ENCODE measurements around the gene SLC6A8. TPM values are rescaled to one million over a fixed set of nuclear protein-coding genes. Genes with fewer than 3 reads are reported as not detected.
A peak's percentile ranks its signal among the peaks of the same experiment; 100 is the strongest.

Gene SLC6A8
- total RNA-seq, 2 experiments from 2014 or later: 0.42 to 0.71 TPM

DNA sequence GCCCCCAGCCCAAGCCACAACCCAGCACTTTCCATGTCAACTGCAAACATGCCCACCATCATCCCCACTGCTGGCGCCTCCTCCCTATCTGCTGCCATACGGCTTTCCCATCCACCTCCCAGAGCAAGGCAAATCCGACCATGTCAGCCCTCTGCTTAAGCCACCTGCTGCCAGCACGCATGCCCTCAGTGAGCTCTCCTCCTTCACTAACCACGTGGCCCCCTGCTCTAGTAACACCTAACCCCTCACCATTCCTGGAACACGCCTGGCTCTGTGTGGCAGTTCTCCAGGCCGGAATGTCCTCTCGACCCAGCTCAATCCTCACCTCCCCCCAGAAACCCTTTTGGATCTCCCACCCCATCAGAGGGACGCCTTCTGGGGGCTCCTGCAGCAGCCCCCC lies 19.1 kb downstream of the SLC6A8 start:
- no peak overlapping the region for H3K4me3 Mint-ChIP-seq
- no peaks in the 10 kb centered on the region for H3K9me3 Mint-ChIP-seq
- POLR2A ChIA-PET: no interaction called here
- CTCF ChIA-PET: no interaction called here
- no peak for DNase-seq
- intact Hi-C loops (cut with DNase I, micrococcal nuclease): no loop called here
- Histone ChIP-seq H3K9me3 (ENCODE audit: control insufficient read depth in 1 of 2, insufficient read depth in 1 of 2, low read length in 2 of 2) (no peaks in the 10 kb centered on the region), H3K4me3 (ENCODE audit: low read length) (no peak overlapping the region), H3K4me1 (ENCODE audit: insufficient read depth, low read length) (peaks cover 5% of the 10 kb centered on the region), H3K27me3 (ENCODE audit: control insufficient read depth in 1 of 2, insufficient read depth in 2 of 2, low read length in 2 of 2) (no peaks in the 10 kb centered on the region), H3K27ac (ENCODE audit: low read depth in 1 of 2, low read length in 2 of 2) (no peak overlapping the region), H3K36me3 (ENCODE audit: insufficient read depth, low read length) (peaks cover 47% of the 10 kb centered on the region)
- H3K4me1 Mint-ChIP-seq (ENCODE audit: low read depth): peaks cover 13% of the 10 kb centered on the region
- H3K36me3 Mint-ChIP-seq (ENCODE audit: low read depth): peaks cover 25% of the 10 kb centered on the region
- TF ChIP-seq, protein P1, sequence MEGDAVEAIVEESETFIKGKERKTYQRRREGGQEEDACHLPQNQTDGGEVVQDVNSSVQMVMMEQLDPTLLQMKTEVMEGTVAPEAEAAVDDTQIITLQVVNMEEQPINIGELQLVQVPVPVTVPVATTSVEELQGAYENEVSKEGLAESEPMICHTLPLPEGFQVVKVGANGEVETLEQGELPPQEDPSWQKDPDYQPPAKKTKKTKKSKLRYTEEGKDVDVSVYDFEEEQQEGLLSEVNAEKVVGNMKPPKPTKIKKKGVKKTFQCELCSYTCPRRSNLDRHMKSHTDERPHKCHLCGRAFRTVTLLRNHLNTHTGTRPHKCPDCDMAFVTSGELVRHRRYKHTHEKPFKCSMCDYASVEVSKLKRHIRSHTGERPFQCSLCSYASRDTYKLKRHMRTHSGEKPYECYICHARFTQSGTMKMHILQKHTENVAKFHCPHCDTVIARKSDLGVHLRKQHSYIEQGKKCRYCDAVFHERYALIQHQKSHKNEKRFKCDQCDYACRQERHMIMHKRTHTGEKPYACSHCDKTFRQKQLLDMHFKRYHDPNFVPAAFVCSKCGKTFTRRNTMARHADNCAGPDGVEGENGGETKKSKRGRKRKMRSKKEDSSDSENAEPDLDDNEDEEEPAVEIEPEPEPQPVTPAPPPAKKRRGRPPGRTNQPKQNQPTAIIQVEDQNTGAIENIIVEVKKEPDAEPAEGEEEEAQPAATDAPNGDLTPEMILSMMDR (IDR thresholded peaks at IDR 0.05): no peak
- no peaks in the 10 kb centered on the region for H3K27me3 Mint-ChIP-seq
- peak overlapping the region; percentile 14 for H3K27ac Mint-ChIP-seq
- no peak for ATAC-seq (ENCODE audit: poor library complexity)

DNA sequence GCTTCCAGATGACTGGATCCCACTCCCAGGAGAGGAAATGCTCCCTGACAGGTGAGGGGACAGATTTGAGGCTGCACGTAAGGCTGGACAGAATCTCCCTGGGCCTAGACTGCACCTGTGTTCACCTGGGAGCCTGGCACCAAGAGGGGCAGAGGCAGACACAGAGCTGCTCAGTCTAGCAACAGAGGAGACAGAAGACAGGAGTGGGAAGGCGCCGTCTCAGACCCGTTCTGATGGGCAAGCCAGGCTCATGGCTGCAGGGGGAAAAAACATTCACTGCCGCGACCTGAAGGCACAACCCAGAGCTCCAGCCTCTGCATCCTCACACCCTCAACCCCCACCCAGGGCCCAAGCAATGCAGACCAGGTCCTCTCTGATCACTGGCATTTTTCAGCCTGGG lies 19.7 kb downstream of the SLC6A8 start:
- no peaks in the 10 kb centered on the region for H3K27me3 Mint-ChIP-seq
- TF ChIP-seq, protein P1 (IDR thresholded peaks at IDR 0.05): no peak
- H3K4me3 ChIP-seq (ENCODE audit: low read length): no peak overlapping the region
- H3K27ac ChIP-seq (ENCODE audit: low read depth in 1 of 2, low read length in 2 of 2): no peak overlapping the region
- DNase-seq: no peak
- peaks cover 5% of the 10 kb centered on the region for H3K4me1 ChIP-seq (ENCODE audit: insufficient read depth, low read length)
- POLR2A ChIA-PET: no interaction called here
- H3K36me3 ChIP-seq (ENCODE audit: insufficient read depth, low read length): peaks cover 43% of the 10 kb centered on the region
- CTCF ChIA-PET: no interaction called here
- H3K27me3 ChIP-seq (ENCODE audit: control insufficient read depth in 1 of 2, insufficient read depth in 2 of 2, low read length in 2 of 2): no peaks in the 10 kb centered on the region
- ATAC-seq (ENCODE audit: poor library complexity): no peak
- H3K4me3 Mint-ChIP-seq: no peak overlapping the region
- H3K9me3 Mint-ChIP-seq: no peaks in the 10 kb centered on the region
- H3K4me1 Mint-ChIP-seq (ENCODE audit: low read depth): peaks cover 13% of the 10 kb centered on the region
- no peak overlapping the region for H3K27ac Mint-ChIP-seq
- H3K36me3 Mint-ChIP-seq (ENCODE audit: low read depth): peaks cover 25% of the 10 kb centered on the region
- H3K9me3 ChIP-seq (ENCODE audit: control insufficient read depth in 1 of 2, insufficient read depth in 1 of 2, low read length in 2 of 2): no peaks in the 10 kb centered on the region
- intact Hi-C loops (cut with DNase I, micrococcal nuclease): no loop called here

DNA sequence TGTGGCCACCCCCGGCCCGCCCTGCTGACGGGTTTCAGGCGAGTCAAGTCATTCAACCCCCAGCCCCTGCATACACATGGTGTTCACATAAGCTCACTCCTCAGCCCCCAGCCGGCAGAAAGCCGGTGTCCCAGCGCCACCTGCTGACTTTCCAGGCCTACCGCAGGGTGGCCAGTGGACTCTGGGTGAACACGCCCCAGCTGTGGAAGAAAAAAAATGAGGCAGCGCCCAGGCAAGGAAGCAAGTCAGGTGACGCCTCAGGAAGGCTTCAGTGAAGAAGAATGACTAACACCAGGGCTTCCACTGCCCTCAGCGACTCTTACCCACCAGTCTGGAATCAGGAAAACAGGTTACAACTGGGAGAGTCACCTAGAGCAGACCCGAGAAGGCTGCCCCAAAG lies 20.7 kb downstream of the SLC6A8 start:
- TF ChIP-seq, protein P1 (IDR thresholded peaks at IDR 0.05): no peak
- POLR2A ChIA-PET: no interaction called here
- H3K4me3 Mint-ChIP-seq: no peak overlapping the region

More for the DNA sequence above, 20.7 kb downstream of the SLC6A8 start:
- ATAC-seq (ENCODE audit: poor library complexity) (peak; percentile 74), DNase-seq (peak in 10 of 14 experiments; percentile 21 to 67 (median 38))
- no peaks in the 10 kb centered on the region for H3K27me3 Mint-ChIP-seq
- Histone ChIP-seq H3K27me3 (ENCODE audit: control insufficient read depth in 1 of 2, insufficient read depth in 2 of 2, low read length in 2 of 2) (no peaks in the 10 kb centered on the region), H3K36me3 (ENCODE audit: insufficient read depth, low read length) (peaks cover 42% of the 10 kb centered on the region), H3K9me3 (ENCODE audit: control insufficient read depth in 1 of 2, insufficient read depth in 1 of 2, low read length in 2 of 2) (no peaks in the 10 kb centered on the region), H3K4me3 (ENCODE audit: low read length) (no peak overlapping the region), H3K27ac (ENCODE audit: low read depth in 1 of 2, low read length in 2 of 2) (no peak overlapping the region), H3K4me1 (ENCODE audit: insufficient read depth, low read length) (peaks cover 5% of the 10 kb centered on the region)
- H3K36me3 Mint-ChIP-seq (ENCODE audit: low read depth): peaks cover 33% of the 10 kb centered on the region
- H3K4me1 Mint-ChIP-seq (ENCODE audit: low read depth): peaks cover 13% of the 10 kb centered on the region
- no peaks in the 10 kb centered on the region for H3K9me3 Mint-ChIP-seq
- H3K27ac Mint-ChIP-seq: no peak overlapping the region
- CTCF ChIA-PET: interaction anchor here (0.6 to 0.8 kb wide), 2 partner anchors 42 to 749 kb away, joined by 3 read pairs; no protein-coding TSS in a partner anchor
- intact Hi-C loops (cut with DNase I, micrococcal nuclease): no loop called here
